Astrocyte (in vitro differentiated cells and primary cell): ENCODE results near the gene NLGN1. TPM values are rescaled to one million over a fixed set of nuclear protein-coding genes. Genes with fewer than 3 reads are reported as not detected.

Experiments
- DNase-seq: peaks from one replicate; pipeline ENCODE4 v3.0.0-alpha.2; 2010; ENCODE audit warnings: low read depth
- FAIRE-seq: peaks from 2 replicates; lab custom pipeline; 2011; peaks lifted over from hg19 to GRCh38; lab: Jason Lieb, UNC
- H2AFZ ChIP-seq: 2 replicates; pipeline ENCODE4 v1.6.0; 2012; ENCODE audit warnings: low read depth, low read length, inconsistent platforms
- H3K27ac ChIP-seq: 2 replicates; pipeline ENCODE4 v1.5.1; 2011; ENCODE audit warnings: low read depth, low read length, inconsistent platforms
- H3K27me3 ChIP-seq: 2 replicates; pipeline ENCODE4 v1.6.0; 2011; ENCODE audit warnings: low read length, inconsistent platforms; ENCODE audit not compliant: insufficient read depth
- H3K36me3 ChIP-seq: 2 replicates; pipeline ENCODE4 v1.5.1; 2011; ENCODE audit warnings: low read length, inconsistent platforms; ENCODE audit not compliant: insufficient read depth
- H3K4me1 ChIP-seq: 2 replicates; pipeline ENCODE4 v1.5.1; 2011; ENCODE audit warnings: low read length, inconsistent platforms; ENCODE audit not compliant: insufficient read depth
- H3K4me2 ChIP-seq: 2 replicates; pipeline ENCODE4 v1.6.0; 2012; ENCODE audit warnings: low read length, inconsistent platforms
- H3K4me3 ChIP-seq: 2 replicates; pipeline ENCODE4 v1.5.1; 2011; ENCODE audit warnings: low read depth, mild to moderate bottlenecking, low read length, inconsistent platforms; ENCODE audit not compliant: insufficient read depth
- H3K79me2 ChIP-seq: 2 replicates; pipeline ENCODE4 v1.6.0; 2012; ENCODE audit warnings: mild to moderate bottlenecking, low read length, inconsistent platforms; ENCODE audit not compliant: insufficient read depth
- H3K9ac ChIP-seq: 2 replicates; pipeline ENCODE4 v1.6.0; 2012; ENCODE audit warnings: mild to moderate bottlenecking, low read length, inconsistent platforms
- H3K9me3 ChIP-seq: 2 replicates; pipeline ENCODE4 v1.5.1; 2012; ENCODE audit warnings: low read depth, mild to moderate bottlenecking, low read length, inconsistent platforms; ENCODE audit not compliant: insufficient read depth
- H4K20me1 ChIP-seq: 2 replicates; pipeline ENCODE4 v1.6.0; 2012; ENCODE audit warnings: low read length, inconsistent platforms; ENCODE audit not compliant: insufficient read depth
- H3K27ac Mint-ChIP-seq: one replicate; pipeline ENCODE4 v1.8.0; 2021; ENCODE audit warnings: mild to moderate bottlenecking, mixed read lengths; ENCODE audit not compliant: unreplicated experiment
- H3K27me3 Mint-ChIP-seq: one replicate; pipeline ENCODE4 v1.8.0; 2021; ENCODE audit warnings: low read depth, mixed read lengths; ENCODE audit not compliant: unreplicated experiment
- H3K36me3 Mint-ChIP-seq: one replicate; pipeline ENCODE4 v1.8.0; 2021; ENCODE audit warnings: low read depth, mixed read lengths; ENCODE audit not compliant: unreplicated experiment
- H3K4me1 Mint-ChIP-seq: one replicate; pipeline ENCODE4 v1.8.0; 2021; ENCODE audit warnings: low read depth, mixed read lengths; ENCODE audit not compliant: unreplicated experiment
- H3K4me3 Mint-ChIP-seq: one replicate; pipeline ENCODE4 v1.8.0; 2021; ENCODE audit warnings: mild to moderate bottlenecking, moderate library complexity, mixed read lengths; ENCODE audit not compliant: unreplicated experiment
- H3K9me3 Mint-ChIP-seq: one replicate; pipeline ENCODE4 v1.8.0; 2021; ENCODE audit warnings: mild to moderate bottlenecking, mixed read lengths; ENCODE audit not compliant: unreplicated experiment
- EZH2 ChIP-seq: IDR thresholded peaks from 2 replicates; pipeline ENCODE4 v1.6.1; 2012; ENCODE audit warnings: mild to moderate bottlenecking, low read length, inconsistent platforms; ENCODE audit not compliant: insufficient read depth
- total RNA-seq: library from RNA; stranded (reverse); gene quantifications from 2 replicates; pipeline ENCODE4 v1.2.1, GENCODE V29; 2021
- TF ChIP-seq, protein P1 (sequence below): IDR thresholded peaks from 2 replicates; pipeline ENCODE4 v1.5.1; 2011; ENCODE audit warnings: low read depth, mild to moderate bottlenecking, inconsistent platforms, low read length, moderate library complexity; ENCODE audit not compliant: insufficient read depth

Gene NLGN1
- total RNA-seq, 1 donor from 2014 or later = 1.2 TPM

DNA sequence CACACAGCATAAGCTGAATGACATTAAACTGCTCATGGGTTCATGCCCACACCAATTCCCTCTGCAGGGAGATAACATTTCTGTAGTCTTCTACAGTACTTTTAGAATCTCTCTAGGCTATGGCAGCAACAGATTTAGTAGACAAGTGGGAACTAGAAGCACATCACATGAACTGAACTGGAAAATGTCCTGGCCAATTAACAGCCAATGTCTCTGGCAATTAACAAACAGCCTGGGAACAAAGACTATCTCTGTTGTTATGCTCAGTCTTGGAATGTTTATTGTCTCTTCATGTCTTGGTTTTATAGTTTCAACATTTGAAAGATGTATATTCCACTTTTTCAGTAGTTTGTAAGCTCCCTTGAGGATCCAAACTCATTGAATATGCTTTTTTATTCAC is 938.4 kb downstream of the NLGN1 start:
- Histone ChIP-seq H4K20me1 (no peaks in the 10 kb centered on the region), H2AFZ (no peak overlapping the region), H3K4me3 (no peak overlapping the region), H3K27me3 (no peaks in the 10 kb centered on the region), H3K36me3 (no peaks in the 10 kb centered on the region), H3K9ac (no peak overlapping the region), H3K4me2 (no peak overlapping the region), H3K9me3 (no peaks in the 10 kb centered on the region), H3K79me2 (no peaks in the 10 kb centered on the region), H3K27ac (no peak overlapping the region), H3K4me1 (no peaks in the 10 kb centered on the region)
- Mint-ChIP-seq H3K9me3 (no peaks in the 10 kb centered on the region), H3K27me3 (no peaks in the 10 kb centered on the region), H3K4me3 (no peak overlapping the region), H3K4me1 (peaks cover under 1% of the 10 kb centered on the region), H3K36me3 (no peaks in the 10 kb centered on the region), H3K27ac (no peak overlapping the region)
- DNase-seq = no peak
- FAIRE-seq = no peak
- TF ChIP-seq EZH2 = no peak
- TF ChIP-seq, protein P1, sequence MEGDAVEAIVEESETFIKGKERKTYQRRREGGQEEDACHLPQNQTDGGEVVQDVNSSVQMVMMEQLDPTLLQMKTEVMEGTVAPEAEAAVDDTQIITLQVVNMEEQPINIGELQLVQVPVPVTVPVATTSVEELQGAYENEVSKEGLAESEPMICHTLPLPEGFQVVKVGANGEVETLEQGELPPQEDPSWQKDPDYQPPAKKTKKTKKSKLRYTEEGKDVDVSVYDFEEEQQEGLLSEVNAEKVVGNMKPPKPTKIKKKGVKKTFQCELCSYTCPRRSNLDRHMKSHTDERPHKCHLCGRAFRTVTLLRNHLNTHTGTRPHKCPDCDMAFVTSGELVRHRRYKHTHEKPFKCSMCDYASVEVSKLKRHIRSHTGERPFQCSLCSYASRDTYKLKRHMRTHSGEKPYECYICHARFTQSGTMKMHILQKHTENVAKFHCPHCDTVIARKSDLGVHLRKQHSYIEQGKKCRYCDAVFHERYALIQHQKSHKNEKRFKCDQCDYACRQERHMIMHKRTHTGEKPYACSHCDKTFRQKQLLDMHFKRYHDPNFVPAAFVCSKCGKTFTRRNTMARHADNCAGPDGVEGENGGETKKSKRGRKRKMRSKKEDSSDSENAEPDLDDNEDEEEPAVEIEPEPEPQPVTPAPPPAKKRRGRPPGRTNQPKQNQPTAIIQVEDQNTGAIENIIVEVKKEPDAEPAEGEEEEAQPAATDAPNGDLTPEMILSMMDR = no peak
